ENCODE data around the gene NEDD8.

NEDD8 gene

DNA sequence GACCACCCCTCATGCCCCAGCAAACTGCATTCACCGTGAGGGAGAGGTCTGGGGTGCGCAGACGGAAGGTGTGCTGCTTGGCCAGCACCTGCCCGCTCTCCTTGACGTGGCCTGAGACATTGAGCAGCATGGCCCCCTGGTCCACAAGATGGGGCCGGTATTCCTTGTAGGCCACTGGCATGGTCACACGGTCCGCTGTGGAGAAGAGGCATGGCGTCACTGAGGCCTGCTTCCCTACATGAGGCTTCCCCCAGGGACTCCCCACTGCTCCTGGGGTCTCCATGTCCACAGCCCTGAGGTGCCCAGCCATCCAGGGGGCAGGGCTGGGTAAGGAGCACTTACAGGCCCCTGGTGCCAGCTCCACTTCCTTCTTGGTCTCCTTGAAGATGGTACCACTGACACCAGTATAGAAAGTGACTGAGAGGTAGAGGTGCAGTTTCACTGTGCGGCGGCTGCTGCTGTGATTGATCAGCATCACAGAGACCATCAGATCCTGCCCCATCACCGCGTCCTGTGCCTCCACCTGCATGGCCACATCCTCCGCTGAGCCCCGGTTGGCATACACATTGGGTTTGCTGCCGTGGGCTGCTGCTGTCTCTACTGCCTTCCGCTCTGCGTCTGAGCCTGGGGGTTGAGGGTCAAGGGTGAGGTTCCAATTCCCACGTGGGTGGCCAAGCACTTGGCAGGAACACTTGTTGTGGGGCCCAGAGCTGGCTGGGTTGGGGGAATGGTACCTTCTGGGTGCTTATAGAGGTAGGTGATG lies 22.6 kb upstream of the NEDD8 start:
- ATAC-seq = no peak
- TF ChIP-seq RARB (CRISPR knock-in tag; IDR thresholded peaks at IDR 0.05) (no peak), GLIS3 (CRISPR knock-in tag; IDR thresholded peaks at IDR 0.05) (no peak), ZC3H10 (CRISPR knock-in tag; IDR thresholded peaks at IDR 0.05) (no peak), TCF4 (CRISPR knock-in tag; IDR thresholded peaks at IDR 0.05; ENCODE audit: borderline replicate concordance) (no peak), CSDC2 (CRISPR knock-in tag; IDR thresholded peaks at IDR 0.05) (no peak), OSR1 (CRISPR knock-in tag; IDR thresholded peaks at IDR 0.05) (no peak)
- TF ChIP-seq, protein P1, sequence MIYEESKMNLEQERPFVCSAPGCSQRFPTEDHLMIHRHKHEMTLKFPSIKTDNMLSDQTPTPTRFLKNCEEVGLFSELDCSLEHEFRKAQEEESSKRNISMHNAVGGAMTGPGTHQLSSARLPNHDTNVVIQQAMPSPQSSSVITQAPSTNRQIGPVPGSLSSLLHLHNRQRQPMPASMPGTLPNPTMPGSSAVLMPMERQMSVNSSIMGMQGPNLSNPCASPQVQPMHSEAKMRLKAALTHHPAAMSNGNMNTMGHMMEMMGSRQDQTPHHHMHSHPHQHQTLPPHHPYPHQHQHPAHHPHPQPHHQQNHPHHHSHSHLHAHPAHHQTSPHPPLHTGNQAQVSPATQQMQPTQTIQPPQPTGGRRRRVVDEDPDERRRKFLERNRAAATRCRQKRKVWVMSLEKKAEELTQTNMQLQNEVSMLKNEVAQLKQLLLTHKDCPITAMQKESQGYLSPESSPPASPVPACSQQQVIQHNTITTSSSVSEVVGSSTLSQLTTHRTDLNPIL (CRISPR knock-in tag; IDR thresholded peaks at IDR 0.05; ENCODE audit: low read depth) = no peak
- TF ChIP-seq, protein P2, sequence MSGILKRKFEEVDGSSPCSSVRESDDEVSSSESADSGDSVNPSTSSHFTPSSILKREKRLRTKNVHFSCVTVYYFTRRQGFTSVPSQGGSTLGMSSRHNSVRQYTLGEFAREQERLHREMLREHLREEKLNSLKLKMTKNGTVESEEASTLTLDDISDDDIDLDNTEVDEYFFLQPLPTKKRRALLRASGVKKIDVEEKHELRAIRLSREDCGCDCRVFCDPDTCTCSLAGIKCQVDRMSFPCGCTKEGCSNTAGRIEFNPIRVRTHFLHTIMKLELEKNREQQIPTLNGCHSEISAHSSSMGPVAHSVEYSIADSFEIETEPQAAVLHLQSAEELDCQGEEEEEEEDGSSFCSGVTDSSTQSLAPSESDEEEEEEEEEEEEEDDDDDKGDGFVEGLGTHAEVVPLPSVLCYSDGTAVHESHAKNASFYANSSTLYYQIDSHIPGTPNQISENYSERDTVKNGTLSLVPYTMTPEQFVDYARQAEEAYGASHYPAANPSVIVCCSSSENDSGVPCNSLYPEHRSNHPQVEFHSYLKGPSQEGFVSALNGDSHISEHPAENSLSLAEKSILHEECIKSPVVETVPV (CRISPR knock-in tag; IDR thresholded peaks at IDR 0.05) = no peak

DNA sequence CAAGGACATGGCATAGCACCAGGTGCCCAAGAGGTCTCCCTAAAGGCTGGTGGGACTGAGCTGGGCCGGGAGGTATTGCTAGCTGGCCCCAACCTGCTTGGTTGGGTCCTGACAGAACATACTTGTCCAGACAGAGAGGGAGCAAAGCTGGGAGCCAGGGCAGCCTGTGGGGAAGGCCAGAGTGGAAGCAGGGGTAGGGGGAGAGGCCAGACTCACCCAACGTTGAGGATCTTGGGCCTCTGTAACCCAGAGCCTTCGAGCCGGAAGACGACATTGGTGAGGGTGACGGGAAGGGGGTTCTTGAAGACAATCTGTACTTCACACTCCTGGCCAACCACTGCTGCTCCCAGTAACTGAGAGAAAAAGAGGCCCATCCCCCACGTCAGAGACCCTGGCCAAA lies 21.8 kb upstream of the NEDD8 start:
- no peak for TF ChIP-seq ZNF565 (CRISPR knock-in tag; conservative IDR thresholded peaks at IDR 0.05; ENCODE audit: low read depth)
- TF ChIP-seq ZNF8 (CRISPR knock-in tag; IDR thresholded peaks at IDR 0.05) = no peak
- TF ChIP-seq PPARA (CRISPR knock-in tag; IDR thresholded peaks at IDR 0.05; ENCODE audit: borderline replicate concordance) = no peak
- no peak for TF ChIP-seq ZNF70 (CRISPR knock-in tag; IDR thresholded peaks at IDR 0.05)
- TF ChIP-seq, protein P1 (CRISPR knock-in tag; IDR thresholded peaks at IDR 0.05; ENCODE audit: low read depth) = no peak
- TF ChIP-seq CSDC2 (CRISPR knock-in tag; IDR thresholded peaks at IDR 0.05) = no peak
- TF ChIP-seq OSR1 (CRISPR knock-in tag; IDR thresholded peaks at IDR 0.05) = no peak
- no peak for TF ChIP-seq SNAI2 (CRISPR knock-in tag; IDR thresholded peaks at IDR 0.05)
- TF ChIP-seq ZFP30 (CRISPR knock-in tag; IDR thresholded peaks at IDR 0.05) = no peak
- ATAC-seq = no peak

DNA sequence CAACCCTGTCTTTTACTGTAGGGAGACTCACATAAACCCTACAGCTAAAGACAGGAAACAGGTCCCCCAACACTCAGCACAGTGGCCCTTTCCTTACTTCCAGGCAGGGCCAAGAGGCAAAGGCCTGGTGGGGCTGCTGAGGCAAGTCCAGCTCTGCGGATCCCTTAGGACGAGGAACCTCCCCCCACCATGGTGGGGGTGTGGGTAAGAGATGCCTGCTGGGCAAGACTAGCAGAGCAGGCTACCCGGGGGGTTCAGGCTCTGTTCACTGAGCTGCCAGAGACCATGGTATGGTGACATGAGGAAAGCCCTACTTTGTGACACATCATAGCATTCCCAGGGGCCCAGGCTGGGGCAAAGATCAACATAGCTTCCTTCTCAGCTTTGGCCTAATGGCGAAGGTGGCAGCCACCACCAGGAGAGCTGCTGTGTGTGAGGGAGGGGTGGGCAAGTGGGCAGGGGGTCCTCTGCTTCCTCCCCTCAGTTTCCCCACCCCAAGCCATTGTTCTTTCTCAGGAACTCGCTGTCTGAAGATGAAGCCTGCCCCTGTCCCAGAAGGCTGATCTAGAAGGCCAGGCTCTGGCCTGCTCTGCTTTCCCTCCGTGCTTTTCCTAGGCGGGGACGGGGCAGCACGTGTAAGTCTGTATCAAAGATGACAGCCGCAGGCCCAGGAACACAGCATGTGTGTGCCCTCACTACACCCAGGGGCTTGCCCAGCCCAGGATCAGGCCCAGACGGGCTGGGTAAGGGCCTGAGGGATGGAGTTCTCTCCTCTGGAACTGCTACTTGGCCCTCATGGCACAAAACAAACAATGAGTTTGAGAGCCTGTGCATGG lies 20.3 kb upstream of the NEDD8 start:
- ATAC-seq = no peak

DNA sequence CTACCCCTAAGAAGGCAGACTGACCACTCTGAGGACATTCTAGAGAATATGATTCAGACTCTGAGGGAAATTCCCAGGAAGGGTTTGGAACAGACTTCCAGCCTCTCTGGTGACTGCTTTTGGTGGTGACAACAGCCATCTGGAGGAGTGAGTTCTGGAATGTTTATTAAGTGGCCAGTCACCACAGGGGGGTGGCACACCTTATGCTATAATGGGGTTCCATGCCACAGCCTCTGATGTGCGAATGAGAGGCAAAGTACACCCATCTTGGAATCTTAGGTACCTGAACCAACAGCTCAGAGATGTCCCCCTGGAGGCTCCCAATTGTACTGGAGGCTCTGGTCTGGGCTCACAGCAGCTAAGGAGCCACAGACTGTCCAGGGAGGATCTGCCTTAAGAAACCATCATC lies 19.7 kb upstream of the NEDD8 start:
- TF ChIP-seq TOX (CRISPR knock-in tag; IDR thresholded peaks at IDR 0.05; ENCODE audit: borderline replicate concordance) (no peak), GLIS3 (CRISPR knock-in tag; IDR thresholded peaks at IDR 0.05) (no peak), BACH2 (CRISPR knock-in tag; IDR thresholded peaks at IDR 0.05; ENCODE audit: borderline replicate concordance) (no peak), ZNF8 (CRISPR knock-in tag; IDR thresholded peaks at IDR 0.05) (no peak), ARNTL (CRISPR knock-in tag; IDR thresholded peaks at IDR 0.05; ENCODE audit: borderline replicate concordance, low read depth) (no peak)
- peak; percentile 49 for ATAC-seq

More for the DNA sequence above, 20.3 kb upstream of the NEDD8 start:
- TF ChIP-seq PPARA (CRISPR knock-in tag; IDR thresholded peaks at IDR 0.05; ENCODE audit: borderline replicate concordance) (no peak), ZFP3 (CRISPR knock-in tag; IDR thresholded peaks at IDR 0.05) (no peak), GLIS3 (CRISPR knock-in tag; IDR thresholded peaks at IDR 0.05) (no peak)

DNA sequence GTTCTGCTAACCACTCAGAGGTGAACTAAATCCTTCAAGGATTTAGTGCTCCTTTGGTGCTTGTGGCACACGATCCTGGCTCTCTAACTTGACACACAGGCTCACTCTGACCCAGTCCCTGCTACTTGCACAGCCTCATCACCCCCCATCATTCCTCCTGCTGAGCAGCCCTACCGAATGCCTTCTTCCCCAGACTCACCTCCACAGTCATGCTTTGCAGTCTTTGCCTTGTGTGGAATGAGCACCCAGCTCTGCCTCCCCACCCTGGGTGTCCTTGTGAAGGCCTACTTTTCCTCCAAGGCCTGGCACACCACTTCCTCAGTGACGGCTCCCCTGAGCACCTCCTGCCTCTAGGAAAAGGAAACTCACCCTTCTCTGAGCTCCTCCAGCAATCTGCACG lies 18.2 kb upstream of the NEDD8 start:
- TF ChIP-seq ZNF565 (CRISPR knock-in tag; conservative IDR thresholded peaks at IDR 0.05; ENCODE audit: low read depth) (no peak), ESRRG (CRISPR knock-in tag; IDR thresholded peaks at IDR 0.05) (no peak), CSDC2 (CRISPR knock-in tag; IDR thresholded peaks at IDR 0.05) (no peak), ZFP3 (CRISPR knock-in tag; IDR thresholded peaks at IDR 0.05) (no peak), GLIS3 (CRISPR knock-in tag; IDR thresholded peaks at IDR 0.05) (no peak), PPARA (CRISPR knock-in tag; IDR thresholded peaks at IDR 0.05; ENCODE audit: borderline replicate concordance) (no peak), TOX (CRISPR knock-in tag; IDR thresholded peaks at IDR 0.05; ENCODE audit: borderline replicate concordance) (no peak), OSR1 (CRISPR knock-in tag; IDR thresholded peaks at IDR 0.05) (no peak)
- TF ChIP-seq, protein P2 (CRISPR knock-in tag; IDR thresholded peaks at IDR 0.05) = no peak
- TF ChIP-seq, protein P3, sequence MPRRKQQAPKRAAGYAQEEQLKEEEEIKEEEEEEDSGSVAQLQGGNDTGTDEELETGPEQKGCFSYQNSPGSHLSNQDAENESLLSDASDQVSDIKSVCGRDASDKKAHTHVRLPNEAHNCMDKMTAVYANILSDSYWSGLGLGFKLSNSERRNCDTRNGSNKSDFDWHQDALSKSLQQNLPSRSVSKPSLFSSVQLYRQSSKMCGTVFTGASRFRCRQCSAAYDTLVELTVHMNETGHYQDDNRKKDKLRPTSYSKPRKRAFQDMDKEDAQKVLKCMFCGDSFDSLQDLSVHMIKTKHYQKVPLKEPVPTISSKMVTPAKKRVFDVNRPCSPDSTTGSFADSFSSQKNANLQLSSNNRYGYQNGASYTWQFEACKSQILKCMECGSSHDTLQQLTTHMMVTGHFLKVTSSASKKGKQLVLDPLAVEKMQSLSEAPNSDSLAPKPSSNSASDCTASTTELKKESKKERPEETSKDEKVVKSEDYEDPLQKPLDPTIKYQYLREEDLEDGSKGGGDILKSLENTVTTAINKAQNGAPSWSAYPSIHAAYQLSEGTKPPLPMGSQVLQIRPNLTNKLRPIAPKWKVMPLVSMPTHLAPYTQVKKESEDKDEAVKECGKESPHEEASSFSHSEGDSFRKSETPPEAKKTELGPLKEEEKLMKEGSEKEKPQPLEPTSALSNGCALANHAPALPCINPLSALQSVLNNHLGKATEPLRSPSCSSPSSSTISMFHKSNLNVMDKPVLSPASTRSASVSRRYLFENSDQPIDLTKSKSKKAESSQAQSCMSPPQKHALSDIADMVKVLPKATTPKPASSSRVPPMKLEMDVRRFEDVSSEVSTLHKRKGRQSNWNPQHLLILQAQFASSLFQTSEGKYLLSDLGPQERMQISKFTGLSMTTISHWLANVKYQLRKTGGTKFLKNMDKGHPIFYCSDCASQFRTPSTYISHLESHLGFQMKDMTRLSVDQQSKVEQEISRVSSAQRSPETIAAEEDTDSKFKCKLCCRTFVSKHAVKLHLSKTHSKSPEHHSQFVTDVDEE (CRISPR knock-in tag; IDR thresholded peaks at IDR 0.05) = no peak
- no peak; the same call in 2 of the 3 replicates for ATAC-seq
